HCT116 (cell line): ENCODE measurements around the gene HAPLN2. TPM values are rescaled to one million over a fixed set of nuclear protein-coding genes. Genes with fewer than 3 reads are reported as not detected.
A peak's percentile ranks its signal among the peaks of the same experiment; 100 is the strongest.

Experiments used
- ATAC-seq: fragments of 200-7000 bp; cut with Tn5 transposase; 2 replicates; pipeline ENCODE4 v1.9.1; 2020; ENCODE audit warnings: mild to moderate bottlenecking, moderate library complexity
- BruUV-seq: library from RNA; stranded (reverse); fragments of 400-500 nt; replicated peaks from 2 replicates; lab custom pipeline; 2021; lab: Mats Ljungman, UMichigan
- CTCF ChIA-PET: fragments of 300-600 bp; sonication (Branson Sonifier 250); formaldehyde crosslinking; loops from one replicate; lab custom pipeline; 2021; ENCODE audit warnings: antibody characterized with exemption; lab: Charles Lee
- POLR2A ChIA-PET: fragments of 300-600, 350-600 bp; sonication (Branson Sonifier 250); formaldehyde crosslinking; loops from one replicate; lab custom pipeline; 2021; ENCODE audit warnings: antibody characterized with exemption; lab: Charles Lee
- RAD21 ChIA-PET, 2 experiments: fragments of 300-600 bp; sonication (Branson Sonifier 250); formaldehyde crosslinking; loops; one replicate each; lab custom pipeline; 2023; ENCODE audit warnings: low total read pairs in 2 of 2; ENCODE audit not compliant: uncharacterized antibody in 2 of 2, unreplicated experiment in 2 of 2, low non-redundant PET in 1 of 2; lab: Charles Lee
- DNase-seq: peaks from one replicate; pipeline ENCODE4 v3.0.0-alpha.2; 2010; ENCODE audit warnings: low read depth, low spot score
- H2AFZ ChIP-seq: fragments of 200-600 bp; shearing (Covaris generic), sonication (generic); 2 replicates; pipeline ENCODE4 v1.6.1; 2017; ENCODE audit warnings: low read depth, mixed run types, mixed read lengths, antibody characterized with exemption, low read length; ENCODE audit not compliant: poor library complexity, severe bottlenecking
- H3K27ac ChIP-seq: 2 replicates; pipeline ENCODE4 v1.5.1; 2012; ENCODE audit warnings: low read depth, low read length
- H3K27me3 ChIP-seq: fragments of 200-600 bp; sonication (generic); 2 replicates; pipeline ENCODE4 v1.6.1; 2016; ENCODE audit warnings: mixed run types, low read length, mixed read lengths; ENCODE audit not compliant: insufficient read depth
- H3K36me3 ChIP-seq, 2 experiments: fragments of 200-500 bp in 1 of 2; fragments of 200-600 bp in 1 of 2; sonication (Bioruptor generic) in 1 of 2; sonication (generic) in 1 of 2; 2 replicates each; pipeline versions ENCODE4 v1.5.1 to v1.6.1; 2014 to 2016; ENCODE audit warnings: low read length in 2 of 2, inconsistent platforms in 1 of 2, mixed read lengths in 1 of 2, mixed run types in 1 of 2; ENCODE audit not compliant: insufficient read depth in 2 of 2, control insufficient read depth in 1 of 2
- H3K4me1 ChIP-seq, 2 experiments: fragments of 200-600 bp in 1 of 2; sonication (generic) in 1 of 2; 2 replicates each; pipeline versions ENCODE4 v1.5.1 to v1.6.1; 2012 to 2017; ENCODE audit warnings: low read length in 2 of 2, inconsistent platforms in 1 of 2, mild to moderate bottlenecking in 1 of 2, mixed read lengths in 1 of 2, mixed run types in 1 of 2, moderate library complexity in 1 of 2; ENCODE audit not compliant: insufficient read depth in 2 of 2, control insufficient read depth in 1 of 2
- H3K4me2 ChIP-seq: fragments of 200-600 bp; sonication (generic); 2 replicates; pipeline ENCODE4 v1.6.1; 2017; ENCODE audit warnings: mixed run types, low read length, mixed read lengths
- H3K4me3 ChIP-seq, 2 experiments: fragments of 200-600 bp in 1 of 2; sonication (generic) in 1 of 2; replicated peaks in 1 of 2; 2 replicates each; pipeline ENCODE4 v1.5.1; 2011 to 2016; ENCODE audit warnings: low read length in 2 of 2, control low read depth in 1 of 2, low read depth in 1 of 2, mild to moderate bottlenecking in 1 of 2, mixed read lengths in 1 of 2, mixed run types in 1 of 2
- H3K79me2 ChIP-seq: fragments of 200-600 bp; sonication (generic); 2 replicates; pipeline ENCODE4 v1.6.1; 2017; ENCODE audit warnings: mild to moderate bottlenecking, mixed run types, low read length, moderate library complexity, mixed read lengths; ENCODE audit not compliant: insufficient read depth
- H3K9ac ChIP-seq: fragments of 200-600 bp; sonication (generic); 2 replicates; pipeline ENCODE4 v1.6.1; 2016; ENCODE audit warnings: low read length, mixed read lengths
- H3K9me2 ChIP-seq: fragments of 200-600 bp; sonication (generic), shearing (Covaris generic); 2 replicates; pipeline ENCODE4 v1.6.1; 2017; ENCODE audit warnings: mixed run types, mild to moderate bottlenecking, moderate library complexity; ENCODE audit not compliant: insufficient read depth
- H3K9me3 ChIP-seq, 2 experiments: fragments of 200-500 bp in 1 of 2; fragments of 200-600 bp in 1 of 2; sonication (Bioruptor generic) in 1 of 2; sonication (generic) in 1 of 2; 2 replicates each; pipeline ENCODE4 v1.6.1; 2014 to 2017; ENCODE audit warnings: low read length in 2 of 2, mixed read lengths in 2 of 2, inconsistent platforms in 1 of 2, low read depth in 1 of 2, mild to moderate bottlenecking in 1 of 2, mixed run types in 1 of 2, moderate library complexity in 1 of 2; ENCODE audit not compliant: control insufficient read depth in 1 of 2, insufficient read depth in 1 of 2
- H4K20me1 ChIP-seq: fragments of 200-600 bp; sonication (generic), shearing (Covaris generic); 2 replicates; pipeline ENCODE4 v1.6.1; 2017; ENCODE audit warnings: mixed run types, mild to moderate bottlenecking, moderate library complexity; ENCODE audit not compliant: insufficient read depth
- CBX3 ChIP-seq: IDR thresholded peaks from 2 replicates; pipeline ENCODE4 v1.6.1; 2012; ENCODE audit warnings: low read depth
- CEBPB ChIP-seq: IDR thresholded peaks from 2 replicates; pipeline ENCODE4 v1.6.1; 2012; ENCODE audit warnings: low read depth
- EGR1 ChIP-seq: IDR thresholded peaks from 2 replicates; pipeline ENCODE4 v1.6.1; 2012; ENCODE audit warnings: low read depth
- EZH2 ChIP-seq: fragments of 200-600 bp; sonication (generic); IDR thresholded peaks from 2 replicates; pipeline ENCODE4 v1.6.1; 2017; ENCODE audit warnings: antibody characterized with exemption, mixed run types
- EZH2phosphoT487 ChIP-seq: fragments of 200-600 bp; IDR thresholded peaks from 2 replicates; pipeline ENCODE4 v1.6.1; 2018; ENCODE audit warnings: antibody characterized with exemption, borderline replicate concordance
- MAX ChIP-seq: IDR thresholded peaks from 2 replicates; pipeline ENCODE4 v1.6.1; 2012
- POLR2A ChIP-seq: IDR thresholded peaks from 2 replicates; pipeline ENCODE4 v1.7.0; 2011; ENCODE audit warnings: borderline replicate concordance; ENCODE audit not compliant: insufficient read depth, insufficient read length; ENCODE audit errors: extremely low read depth
- POLR2AphosphoS5 ChIP-seq: IDR thresholded peaks from 2 replicates; pipeline ENCODE4 v1.6.1; 2011; ENCODE audit warnings: mild to moderate bottlenecking, low read depth, low read length, moderate library complexity
- RAD21 ChIP-seq: IDR thresholded peaks from 2 replicates; pipeline ENCODE4 v1.6.1; 2012; ENCODE audit warnings: low read depth, mild to moderate bottlenecking
- REST ChIP-seq: IDR thresholded peaks from 2 replicates; pipeline ENCODE4 v1.6.1; 2012; ENCODE audit warnings: low read depth
- SIN3A ChIP-seq: IDR thresholded peaks from 2 replicates; pipeline ENCODE4 v1.6.1; 2012; ENCODE audit warnings: low read depth
- SP1 ChIP-seq: IDR thresholded peaks from 2 replicates; pipeline ENCODE4 v1.6.1; 2012; ENCODE audit warnings: low read depth
- TCF7L2 ChIP-seq: IDR thresholded peaks from 2 replicates; pipeline ENCODE4 v1.7.0; 2011; ENCODE audit warnings: borderline replicate concordance, inconsistent platforms; ENCODE audit not compliant: insufficient read depth, insufficient read length; ENCODE audit errors: extremely low read depth
- YY1 ChIP-seq: IDR thresholded peaks from 2 replicates; pipeline ENCODE4 v1.6.1; 2011; ENCODE audit warnings: low read length, low read depth, moderate library complexity, mild to moderate bottlenecking; ENCODE audit not compliant: insufficient replicate concordance; ENCODE audit errors: extremely low read depth
- intact Hi-C: fragments of 100-400 bp; cut with micrococcal nuclease; formaldehyde crosslinking; loops from 2 replicates; pipeline ENCODE4 v1.10.0; 2022
- total RNA-seq: library from RNA; stranded (reverse); gene quantifications from one replicate; pipeline ENCODE4 v1.2.1, GENCODE V29; 2021; ENCODE audit not compliant: unreplicated experiment
- TF ChIP-seq, protein P1 (sequence below): IDR thresholded peaks from 2 replicates; pipeline ENCODE4 v1.6.1; 2012
- TF ChIP-seq, protein P2 (sequence below), 3 experiments: fragments of 200-600 bp in 1 of 3; sonication (generic) in 1 of 3; IDR thresholded peaks in 2 of 3; conservative IDR thresholded peaks in 1 of 3; 2 replicates each; pipeline ENCODE4 v1.5.1; 2012 to 2017; ENCODE audit warnings: low read depth in 2 of 3, low read length in 2 of 3, antibody characterized with exemption in 1 of 3, borderline replicate concordance in 1 of 3, control low read depth in 1 of 3, mild to moderate bottlenecking in 1 of 3, mixed read lengths in 1 of 3, mixed run types in 1 of 3, moderate library complexity in 1 of 3; ENCODE audit not compliant: insufficient read depth in 1 of 3
- TF ChIP-seq, protein P3 (sequence below): IDR thresholded peaks from 2 replicates; pipeline ENCODE4 v1.6.1; 2011; ENCODE audit warnings: mild to moderate bottlenecking, low read length, moderate library complexity; ENCODE audit not compliant: insufficient replicate concordance; ENCODE audit errors: extremely low read depth

The HAPLN2 gene
- total RNA-seq, 1 experiment from 2014 or later = 0.54 TPM

GRCh38 chr1:156659988-156660751 is 41.0 kb downstream of the HAPLN2 start:
- Histone ChIP-seq H3K36me3 (peaks cover 7 to 17% of the 10 kb centered on the region in 2 experiments; a peak in 2 of 4 replicates), H3K79me2 (peaks cover 60% of the 10 kb centered on the region), H3K9me2 (no peaks in the 10 kb centered on the region), H3K27me3 (no peaks in the 10 kb centered on the region), H4K20me1 (peaks cover 6% of the 10 kb centered on the region; the same call in 1 of the 2 replicates), H3K9me3 (no peaks in the 10 kb centered on the region), H3K4me3 (peak overlapping the region; percentile 69 to 90), H3K4me2 (peak overlapping the region; percentile 94), H2AFZ (no peak overlapping the region), H3K27ac (peak overlapping the region; percentile 99), H3K4me1 (peaks cover 46 to 77% of the 10 kb centered on the region in 2 experiments), H3K9ac (peak overlapping the region; percentile 87)
- DNase-seq = peak; percentile 94
- peak; percentile 74 for ATAC-seq
- BruUV-seq = TSS peak; percentile 87
- ChIA-PET CTCF (interaction anchor here (0.6 to 4.2 kb wide), 10 partner anchors 11 to 268 kb away, joined by 3 to 28 read pairs (median 12); partner anchors contain the start of genes CRABP2 and NES), RAD21 (interaction anchor here in 1 of 2 experiments (1.3 kb wide), 1 partner anchor 17 kb away, joined by 4 read pairs; the partner anchor contains the start of gene NES), POLR2A (interaction anchor here (1.2 to 3.4 kb wide), 8 partner anchors 10 to 156 kb away, joined by 3 to 33 read pairs (median 6); partner anchors contain the start of genes CRABP2, NES and PRCC)
- intact Hi-C loops = loop anchor here (1.0 kb wide), 3 partner anchors 18 to 65 kb away; partner anchors contain the start of gene CRABP2
- TF ChIP-seq RAD21 (no peak), CBX3 (no peak), YY1 (peak; percentile 31), EZH2phosphoT487 (no peak), CEBPB (no peak), POLR2A (peak; percentile 76), REST (no peak), EZH2 (no peak), POLR2AphosphoS5 (peak; percentile 91), SIN3A (no peak), EGR1 (no peak), SP1 (no peak), MAX (no peak), TCF7L2 (peak; percentile 55)
- TF ChIP-seq, protein P1, sequence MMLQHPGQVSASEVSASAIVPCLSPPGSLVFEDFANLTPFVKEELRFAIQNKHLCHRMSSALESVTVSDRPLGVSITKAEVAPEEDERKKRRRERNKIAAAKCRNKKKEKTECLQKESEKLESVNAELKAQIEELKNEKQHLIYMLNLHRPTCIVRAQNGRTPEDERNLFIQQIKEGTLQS = no peak
- TF ChIP-seq, protein P2, sequence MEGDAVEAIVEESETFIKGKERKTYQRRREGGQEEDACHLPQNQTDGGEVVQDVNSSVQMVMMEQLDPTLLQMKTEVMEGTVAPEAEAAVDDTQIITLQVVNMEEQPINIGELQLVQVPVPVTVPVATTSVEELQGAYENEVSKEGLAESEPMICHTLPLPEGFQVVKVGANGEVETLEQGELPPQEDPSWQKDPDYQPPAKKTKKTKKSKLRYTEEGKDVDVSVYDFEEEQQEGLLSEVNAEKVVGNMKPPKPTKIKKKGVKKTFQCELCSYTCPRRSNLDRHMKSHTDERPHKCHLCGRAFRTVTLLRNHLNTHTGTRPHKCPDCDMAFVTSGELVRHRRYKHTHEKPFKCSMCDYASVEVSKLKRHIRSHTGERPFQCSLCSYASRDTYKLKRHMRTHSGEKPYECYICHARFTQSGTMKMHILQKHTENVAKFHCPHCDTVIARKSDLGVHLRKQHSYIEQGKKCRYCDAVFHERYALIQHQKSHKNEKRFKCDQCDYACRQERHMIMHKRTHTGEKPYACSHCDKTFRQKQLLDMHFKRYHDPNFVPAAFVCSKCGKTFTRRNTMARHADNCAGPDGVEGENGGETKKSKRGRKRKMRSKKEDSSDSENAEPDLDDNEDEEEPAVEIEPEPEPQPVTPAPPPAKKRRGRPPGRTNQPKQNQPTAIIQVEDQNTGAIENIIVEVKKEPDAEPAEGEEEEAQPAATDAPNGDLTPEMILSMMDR (IDR thresholded peaks at IDR 0.05 in 2 of 3, conservative IDR thresholded peaks at IDR 0.05 in 1 of 3; ENCODE audit: borderline replicate concordance in 1 of 3, insufficient read depth in 1 of 3, low read depth in 2 of 3, low read length in 2 of 3) = peak in 2 of 3 experiments; percentile 99; a peak in 4 of 6 replicates
- TF ChIP-seq, protein P3, sequence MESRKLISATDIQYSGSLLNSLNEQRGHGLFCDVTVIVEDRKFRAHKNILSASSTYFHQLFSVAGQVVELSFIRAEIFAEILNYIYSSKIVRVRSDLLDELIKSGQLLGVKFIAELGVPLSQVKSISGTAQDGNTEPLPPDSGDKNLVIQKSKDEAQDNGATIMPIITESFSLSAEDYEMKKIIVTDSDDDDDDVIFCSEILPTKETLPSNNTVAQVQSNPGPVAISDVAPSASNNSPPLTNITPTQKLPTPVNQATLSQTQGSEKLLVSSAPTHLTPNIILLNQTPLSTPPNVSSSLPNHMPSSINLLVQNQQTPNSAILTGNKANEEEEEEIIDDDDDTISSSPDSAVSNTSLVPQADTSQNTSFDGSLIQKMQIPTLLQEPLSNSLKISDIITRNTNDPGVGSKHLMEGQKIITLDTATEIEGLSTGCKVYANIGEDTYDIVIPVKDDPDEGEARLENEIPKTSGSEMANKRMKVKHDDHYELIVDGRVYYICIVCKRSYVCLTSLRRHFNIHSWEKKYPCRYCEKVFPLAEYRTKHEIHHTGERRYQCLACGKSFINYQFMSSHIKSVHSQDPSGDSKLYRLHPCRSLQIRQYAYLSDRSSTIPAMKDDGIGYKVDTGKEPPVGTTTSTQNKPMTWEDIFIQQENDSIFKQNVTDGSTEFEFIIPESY = no peak
